ENCODE data around the gene OR56B1. TPM values are rescaled to one million over a fixed set of nuclear protein-coding genes. Genes with fewer than 3 reads are reported as not detected.
"Not testable (repeated sequence)": the region's sequence is repeated elsewhere in the genome, so short reads cannot be mapped to it uniquely, and the experiment has no call there.

OR56B1 gene
- total and polyA plus RNA-seq, 9 donors, result 0.17 to 0.43 (median 0.24) TPM; not detected in 3

DNA sequence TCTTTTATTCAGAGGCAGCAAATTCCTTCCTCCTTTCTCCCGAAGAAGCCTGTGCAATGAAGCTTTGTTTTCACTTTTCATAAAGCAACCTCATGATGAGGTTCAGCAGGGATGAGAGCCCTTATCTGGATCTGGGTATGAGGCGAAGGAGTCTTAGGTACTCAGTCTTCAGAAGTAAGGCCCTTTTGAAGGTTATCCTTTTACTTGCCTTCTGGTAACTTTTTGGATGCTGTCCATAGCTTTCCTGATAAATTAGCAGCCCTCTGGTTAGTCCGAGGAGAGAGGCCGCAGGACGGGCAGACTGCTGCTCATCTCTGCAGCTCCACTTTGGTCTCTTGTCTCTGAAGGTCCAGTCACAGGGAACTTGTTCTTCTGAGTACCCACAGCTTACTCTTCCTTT, 45.5 kb upstream of the OR56B1 start:
- H3K36me3 ChIP-seq, result no peaks in the 10 kb centered on the region
- no peaks in the 10 kb centered on the region for H3K9me3 ChIP-seq
- peak overlapping the region; percentile 35 for H3K4me3 ChIP-seq
- intact Hi-C loops (cut with DNase I), result no loop called here
- H3K27me3 ChIP-seq, result no peaks in the 10 kb centered on the region
- H3K4me1 ChIP-seq (ENCODE audit: insufficient read depth), result peaks cover 6% of the 10 kb centered on the region
- 1 to 10% (median 1%) methylated on average over 5 of the region's 5 CpGs for WGBS, 3 donors
- peak; percentile 41 to 56 (median 46) for DNase-seq
- no peak for TF ChIP-seq EP300 (IDR thresholded peaks at IDR 0.05)
- no peak for TF ChIP-seq POLR2A (IDR thresholded peaks at IDR 0.05)
- TF ChIP-seq, protein P1, sequence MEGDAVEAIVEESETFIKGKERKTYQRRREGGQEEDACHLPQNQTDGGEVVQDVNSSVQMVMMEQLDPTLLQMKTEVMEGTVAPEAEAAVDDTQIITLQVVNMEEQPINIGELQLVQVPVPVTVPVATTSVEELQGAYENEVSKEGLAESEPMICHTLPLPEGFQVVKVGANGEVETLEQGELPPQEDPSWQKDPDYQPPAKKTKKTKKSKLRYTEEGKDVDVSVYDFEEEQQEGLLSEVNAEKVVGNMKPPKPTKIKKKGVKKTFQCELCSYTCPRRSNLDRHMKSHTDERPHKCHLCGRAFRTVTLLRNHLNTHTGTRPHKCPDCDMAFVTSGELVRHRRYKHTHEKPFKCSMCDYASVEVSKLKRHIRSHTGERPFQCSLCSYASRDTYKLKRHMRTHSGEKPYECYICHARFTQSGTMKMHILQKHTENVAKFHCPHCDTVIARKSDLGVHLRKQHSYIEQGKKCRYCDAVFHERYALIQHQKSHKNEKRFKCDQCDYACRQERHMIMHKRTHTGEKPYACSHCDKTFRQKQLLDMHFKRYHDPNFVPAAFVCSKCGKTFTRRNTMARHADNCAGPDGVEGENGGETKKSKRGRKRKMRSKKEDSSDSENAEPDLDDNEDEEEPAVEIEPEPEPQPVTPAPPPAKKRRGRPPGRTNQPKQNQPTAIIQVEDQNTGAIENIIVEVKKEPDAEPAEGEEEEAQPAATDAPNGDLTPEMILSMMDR (IDR thresholded peaks at IDR 0.05), result no peak
- peak overlapping the region; percentile 40 to 92 for H3K27ac ChIP-seq

GRCh38 chr11:5691238-5691963, 44.8 kb upstream of the OR56B1 start:
- H3K36me3 ChIP-seq; intact Hi-C loops (cut with DNase I); DNase-seq; H3K27me3 ChIP-seq; H3K9me3 ChIP-seq: not testable (repeated sequence)
- peak overlapping the region; percentile 40 to 92 for H3K27ac ChIP-seq
- 32 to 59% (median 42%) methylated on average over 12 of the region's 12 CpGs for WGBS, 3 donors
- H3K4me1 ChIP-seq (ENCODE audit: insufficient read depth), result peaks cover 10% of the 10 kb centered on the region
- peak overlapping the region; percentile 35 for H3K4me3 ChIP-seq

DNA sequence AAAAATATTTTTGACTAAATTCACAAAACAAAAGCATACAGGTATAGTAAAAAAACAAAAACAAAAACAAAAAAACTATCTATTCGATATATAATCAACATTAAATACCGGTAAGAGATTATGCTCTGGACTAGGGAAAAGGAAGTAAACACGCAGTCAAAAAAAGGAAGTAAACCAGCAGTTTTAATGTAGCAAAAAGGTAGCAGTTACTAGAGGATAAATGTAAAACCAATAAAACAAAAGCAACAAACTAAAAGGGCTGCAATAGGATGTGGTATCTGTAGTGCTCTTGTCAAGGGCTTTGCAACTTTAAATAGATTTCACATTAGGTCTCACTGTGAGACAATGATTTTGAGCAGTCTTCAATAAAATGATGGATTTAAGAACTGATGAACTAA, 44.3 kb upstream of the OR56B1 start:
- intact Hi-C loops (cut with DNase I), result no loop called here
- TF ChIP-seq, protein P1 (IDR thresholded peaks at IDR 0.05), result no peak
- TF ChIP-seq EP300 (IDR thresholded peaks at IDR 0.05), result no peak
- no peak for TF ChIP-seq POLR2A (IDR thresholded peaks at IDR 0.05)
- Histone ChIP-seq H3K4me1 (ENCODE audit: insufficient read depth) (peaks cover 12% of the 10 kb centered on the region), H3K4me3 (no peak overlapping the region), H3K9me3 (no peaks in the 10 kb centered on the region), H3K36me3 (no peaks in the 10 kb centered on the region), H3K27ac (no peak overlapping the region), H3K27me3 (no peaks in the 10 kb centered on the region)
- no peak for DNase-seq
- WGBS, 3 donors, result 61 to 81% (median 78%) methylated on average over 3 of the region's 3 CpGs

GRCh38 chr11:5694642-5695041, 41.6 kb upstream of the OR56B1 start:
- Histone ChIP-seq H3K4me1 (ENCODE audit: insufficient read depth) (peaks cover 9% of the 10 kb centered on the region), H3K9me3 (no peaks in the 10 kb centered on the region), H3K27me3 (no peaks in the 10 kb centered on the region), H3K36me3 (no peaks in the 10 kb centered on the region), H3K4me3 (no peak overlapping the region), H3K27ac (no peak overlapping the region)
- intact Hi-C loops (cut with DNase I), result no loop called here
- 84 to 99% (median 89%) methylated on average over 1 of the region's 1 CpG for WGBS, 3 donors
- TF ChIP-seq POLR2A (IDR thresholded peaks at IDR 0.05) (no peak), EP300 (IDR thresholded peaks at IDR 0.05) (no peak)
- TF ChIP-seq, protein P1 (IDR thresholded peaks at IDR 0.05), result no peak
- no peak for DNase-seq

GRCh38 chr11:5695580-5695979, 40.7 kb upstream of the OR56B1 start:
- TF ChIP-seq, protein P1 (IDR thresholded peaks at IDR 0.05), result no peak
- TF ChIP-seq EP300 (IDR thresholded peaks at IDR 0.05) (no peak), POLR2A (IDR thresholded peaks at IDR 0.05) (no peak)
- Histone ChIP-seq H3K4me3 (no peak overlapping the region), H3K9me3 (no peaks in the 10 kb centered on the region), H3K4me1 (ENCODE audit: insufficient read depth) (peaks cover 9% of the 10 kb centered on the region), H3K36me3 (no peaks in the 10 kb centered on the region), H3K27ac (no peak overlapping the region), H3K27me3 (no peaks in the 10 kb centered on the region)
- DNase-seq, result no peak
- intact Hi-C loops (cut with DNase I), result no loop called here
- WGBS, 3 donors, result 80 to 91% (median 88%) methylated on average over 1 of the region's 1 CpG

All from ovary (tissue), 9 donors.